T-helper 22 cell (primary cell): ENCODE measurements around the gene BDH1.
"Not testable (repeated sequence)": the region's sequence is repeated elsewhere in the genome, so short reads cannot be mapped to it uniquely, and the experiment has no call there.

Experiments
- DNase-seq: peaks from one replicate; pipeline ENCODE4 v3.0.0-alpha.2; 2020; ENCODE audit warnings: low read depth

The BDH1 gene, protein sequence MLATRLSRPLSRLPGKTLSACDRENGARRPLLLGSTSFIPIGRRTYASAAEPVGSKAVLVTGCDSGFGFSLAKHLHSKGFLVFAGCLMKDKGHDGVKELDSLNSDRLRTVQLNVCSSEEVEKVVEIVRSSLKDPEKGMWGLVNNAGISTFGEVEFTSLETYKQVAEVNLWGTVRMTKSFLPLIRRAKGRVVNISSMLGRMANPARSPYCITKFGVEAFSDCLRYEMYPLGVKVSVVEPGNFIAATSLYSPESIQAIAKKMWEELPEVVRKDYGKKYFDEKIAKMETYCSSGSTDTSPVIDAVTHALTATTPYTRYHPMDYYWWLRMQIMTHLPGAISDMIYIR

DNA sequence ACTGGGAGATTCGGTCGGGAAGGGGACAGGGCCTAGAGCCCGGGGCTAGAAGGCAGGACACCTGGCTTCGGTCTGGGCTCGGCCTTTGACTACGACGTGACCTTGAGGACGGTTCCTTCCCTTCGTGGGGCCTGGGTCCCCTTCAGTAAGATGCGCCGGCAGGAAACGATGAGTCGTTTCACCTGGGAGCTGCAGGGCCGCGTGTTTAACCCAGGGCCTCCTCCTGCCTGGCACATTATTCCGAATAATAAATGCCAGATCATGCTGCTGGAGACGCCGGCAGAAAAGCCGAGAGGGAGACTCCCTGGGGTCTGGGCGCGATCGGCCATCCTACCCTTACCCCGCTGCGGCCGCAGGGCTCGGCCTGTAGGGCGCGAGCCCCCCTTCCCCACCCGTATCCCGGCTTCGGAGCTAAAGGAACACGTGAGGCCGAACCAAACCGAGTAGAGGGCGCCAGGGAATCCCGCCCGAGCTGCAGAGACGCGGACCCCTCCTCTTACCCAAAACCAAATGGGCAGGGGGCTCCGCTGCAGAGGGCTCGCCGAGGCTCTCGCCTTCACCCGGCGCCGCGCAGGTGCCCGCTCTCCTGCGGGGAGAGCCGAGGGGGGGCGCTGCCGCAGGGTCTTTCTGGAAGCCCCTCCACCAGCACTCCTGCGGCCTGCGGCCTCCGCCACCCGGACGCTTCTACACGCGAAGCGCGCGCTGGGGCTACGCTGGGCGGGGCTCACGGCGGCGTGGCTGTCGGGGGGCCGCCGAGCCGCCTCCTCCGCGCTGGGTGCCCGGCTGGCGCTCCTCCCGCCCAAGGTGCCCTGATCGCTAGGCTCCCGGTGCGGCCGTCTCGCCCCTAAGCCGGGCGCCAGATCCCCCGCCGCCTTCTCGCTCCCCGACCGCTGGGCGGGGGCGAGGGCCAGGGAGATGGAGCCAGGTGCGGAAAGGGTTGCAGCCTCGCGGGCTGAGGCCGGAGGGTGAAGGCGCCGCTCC lies at the start of gene BDH1:
BDH1 (minus strand) TSS at position 688 of the 981 bp plus-strand sequence. CDS start 9,525 bp downstream, outside the sequence.
- DNase-seq, result peak; percentile 25

DNA sequence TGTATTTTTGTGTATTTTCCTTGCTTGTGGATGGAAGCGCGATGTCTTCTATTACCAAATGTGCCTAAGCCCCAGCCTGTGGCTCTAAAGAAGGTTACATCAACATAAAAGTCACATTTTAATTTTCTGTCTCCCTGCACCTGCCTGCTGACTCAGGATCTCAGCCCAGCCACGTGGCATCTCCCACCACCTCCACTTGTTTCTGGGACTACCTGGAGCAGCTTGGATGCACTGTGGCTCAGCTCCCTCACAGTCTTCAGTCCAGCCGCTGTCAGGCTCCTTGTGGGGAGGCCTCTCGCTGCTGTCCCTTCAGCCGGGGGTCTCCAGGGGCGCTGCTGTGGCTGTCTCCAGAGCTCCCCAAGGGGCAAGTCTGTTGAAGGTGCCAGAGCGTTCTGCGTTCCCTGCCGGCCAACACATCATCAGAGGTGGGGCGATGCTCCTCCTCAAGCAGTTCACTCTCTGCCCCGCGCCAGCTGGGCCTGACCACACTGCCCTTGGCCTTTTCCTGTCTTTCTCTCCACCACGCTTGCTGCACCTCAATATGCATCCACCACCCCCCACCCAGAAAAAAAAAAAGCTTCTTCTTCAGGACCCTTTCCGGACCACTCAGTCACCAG lies 47.7 kb upstream of the BDH1 start:
- DNase-seq, result no peak

DNA sequence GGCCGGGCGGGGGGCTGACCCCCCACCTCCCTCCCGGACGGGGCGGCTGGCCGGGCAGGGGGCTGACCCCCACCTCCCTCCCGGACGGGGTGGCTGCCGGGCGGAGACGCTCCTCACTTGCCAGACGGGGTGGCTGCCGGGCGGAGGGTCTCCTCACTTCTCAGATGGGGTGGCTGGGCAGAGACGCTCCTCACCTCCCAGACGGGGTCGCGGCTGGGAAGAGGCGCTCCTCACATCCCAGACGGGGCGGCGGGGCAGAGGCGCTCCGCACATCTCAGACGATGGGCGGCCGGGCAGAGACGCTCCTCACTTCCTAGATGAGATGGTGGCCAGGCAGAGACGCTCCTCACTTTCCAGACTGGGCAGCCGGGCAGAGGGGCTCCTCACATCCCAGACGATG lies 46.6 kb upstream of the BDH1 start:
- not testable (repeated sequence) for DNase-seq

DNA sequence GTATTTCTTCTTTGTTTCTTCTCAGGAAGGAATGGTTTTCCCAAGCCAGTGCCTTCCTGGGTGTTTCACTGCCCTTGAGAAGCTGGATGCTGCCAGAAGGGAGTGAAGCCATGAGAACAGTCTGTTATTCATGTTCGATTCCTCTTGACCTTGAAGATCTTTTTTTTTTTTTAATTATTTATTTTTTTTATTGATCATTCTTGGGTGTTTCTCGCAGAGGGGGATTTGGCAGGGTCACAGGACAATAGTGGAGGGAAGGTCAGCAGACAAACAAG lies 45.7 kb upstream of the BDH1 start:
- not testable (repeated sequence) for DNase-seq

DNA sequence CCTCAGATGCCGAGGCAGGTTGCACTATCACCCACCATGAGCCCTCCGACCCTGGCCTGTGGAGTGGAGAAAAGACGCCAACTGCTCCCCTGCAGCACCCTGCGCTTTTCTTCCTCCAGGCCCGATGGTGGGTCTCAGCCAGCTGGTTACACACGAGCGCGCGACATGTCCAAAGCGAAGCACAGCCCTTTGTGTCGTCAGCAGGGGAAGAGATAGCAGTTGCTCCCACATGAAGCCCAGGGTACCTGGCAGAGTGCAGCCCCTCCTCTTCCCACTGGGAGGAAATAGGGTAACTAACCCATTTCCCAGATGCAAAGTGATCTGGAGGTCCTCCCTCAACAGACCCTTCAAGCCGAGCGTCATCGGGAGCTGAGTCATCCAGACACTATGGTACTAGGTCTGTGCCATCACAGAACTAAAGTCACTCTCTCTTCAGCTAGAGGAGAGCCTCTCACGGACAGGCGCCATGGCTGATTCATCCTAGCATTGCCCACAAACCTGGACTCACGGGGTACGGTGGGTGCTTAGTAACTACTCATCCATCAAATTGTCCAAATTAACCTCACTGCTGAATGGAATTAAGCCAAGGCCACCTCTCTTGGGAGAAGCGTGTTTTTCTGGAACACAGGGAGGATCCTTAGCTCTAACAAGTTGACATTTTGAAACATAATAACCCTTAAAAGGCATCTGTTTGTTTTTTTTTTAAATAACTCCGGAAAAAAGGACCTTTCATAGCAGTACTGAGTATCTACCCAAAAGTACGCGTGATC lies 45.2 kb upstream of the BDH1 start:
- DNase-seq, result no peak

DNA sequence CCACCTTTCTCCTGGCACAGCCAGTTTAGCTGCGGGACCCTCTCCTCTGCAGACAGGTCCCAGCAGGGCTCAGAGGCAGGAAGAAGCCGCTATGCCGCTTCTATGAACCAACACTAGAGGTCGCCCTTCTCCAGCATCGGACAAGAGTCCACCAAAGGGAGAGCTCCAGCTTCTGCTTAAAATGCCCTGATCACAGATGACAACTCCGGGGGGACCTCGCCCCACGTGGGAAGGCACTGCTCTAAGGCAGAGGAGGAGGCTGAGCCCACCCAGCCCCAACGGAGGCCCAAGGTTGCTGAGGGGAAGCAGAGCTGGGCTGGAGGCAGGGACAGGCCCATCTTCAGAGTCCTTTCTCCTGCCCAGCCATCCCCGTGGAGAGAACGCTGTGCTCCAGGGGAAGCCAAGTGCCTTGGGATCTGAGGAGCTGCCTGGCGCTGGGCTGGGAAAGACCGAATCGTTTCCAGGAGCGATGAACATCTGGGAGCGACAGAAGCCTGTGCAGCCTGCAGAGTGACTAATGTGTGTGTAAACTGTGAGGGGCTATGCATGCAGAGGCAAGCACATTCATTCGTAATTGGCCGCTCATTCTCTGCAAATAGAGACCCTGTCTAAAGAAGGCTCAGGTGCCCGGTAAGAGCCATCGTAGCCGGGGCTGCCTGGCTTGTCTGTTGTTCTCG lies 43.5 kb upstream of the BDH1 start:
- DNase-seq, result peak; percentile 49

DNA sequence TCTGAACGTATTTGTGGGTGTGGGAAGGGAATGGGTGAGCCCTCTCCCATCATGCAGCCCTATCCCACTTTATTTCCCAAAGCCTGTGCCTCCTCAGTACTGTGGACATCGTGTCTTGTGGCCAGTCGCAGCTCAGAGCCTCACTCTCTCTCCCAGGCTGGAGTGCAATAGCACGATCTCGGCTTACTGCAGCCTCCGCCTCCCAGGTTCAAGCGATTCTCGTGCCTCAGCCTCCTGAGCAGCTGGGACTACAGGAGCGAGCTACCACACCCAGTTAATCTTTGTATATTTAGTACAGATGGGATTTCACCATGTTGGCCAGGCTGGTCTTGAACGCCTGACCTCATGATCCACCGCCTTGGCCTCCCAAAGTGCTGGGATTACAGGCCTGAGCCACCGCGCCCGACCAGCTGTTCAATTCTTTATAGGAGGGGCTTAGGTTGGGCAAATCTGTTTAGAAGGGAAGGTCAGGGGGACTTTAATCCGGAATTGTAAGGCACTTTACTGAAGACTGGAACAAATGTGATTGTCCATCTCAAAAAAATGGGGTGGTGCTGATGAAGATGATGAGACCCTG lies 42.7 kb upstream of the BDH1 start:
- DNase-seq, result no peak

DNA sequence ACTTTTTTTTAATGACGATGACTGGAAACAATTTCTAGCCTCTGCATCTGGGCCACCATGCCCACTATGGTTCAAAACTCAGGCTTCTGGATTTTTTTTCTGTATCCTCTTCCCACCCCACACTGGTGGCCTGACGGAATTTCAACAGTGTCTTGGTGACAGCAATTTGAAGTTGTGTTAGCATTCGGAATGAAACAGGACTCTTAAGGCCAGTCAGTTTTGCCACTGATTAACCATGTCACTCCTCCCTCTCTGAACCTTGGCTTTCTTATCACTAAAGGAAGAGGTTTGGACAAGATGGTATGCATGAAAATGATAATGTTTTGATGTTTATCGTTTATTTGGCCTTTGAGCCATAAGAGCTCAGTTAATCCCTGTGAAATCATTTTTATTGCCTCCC lies 41.6 kb upstream of the BDH1 start:
- DNase-seq, result no peak

DNA sequence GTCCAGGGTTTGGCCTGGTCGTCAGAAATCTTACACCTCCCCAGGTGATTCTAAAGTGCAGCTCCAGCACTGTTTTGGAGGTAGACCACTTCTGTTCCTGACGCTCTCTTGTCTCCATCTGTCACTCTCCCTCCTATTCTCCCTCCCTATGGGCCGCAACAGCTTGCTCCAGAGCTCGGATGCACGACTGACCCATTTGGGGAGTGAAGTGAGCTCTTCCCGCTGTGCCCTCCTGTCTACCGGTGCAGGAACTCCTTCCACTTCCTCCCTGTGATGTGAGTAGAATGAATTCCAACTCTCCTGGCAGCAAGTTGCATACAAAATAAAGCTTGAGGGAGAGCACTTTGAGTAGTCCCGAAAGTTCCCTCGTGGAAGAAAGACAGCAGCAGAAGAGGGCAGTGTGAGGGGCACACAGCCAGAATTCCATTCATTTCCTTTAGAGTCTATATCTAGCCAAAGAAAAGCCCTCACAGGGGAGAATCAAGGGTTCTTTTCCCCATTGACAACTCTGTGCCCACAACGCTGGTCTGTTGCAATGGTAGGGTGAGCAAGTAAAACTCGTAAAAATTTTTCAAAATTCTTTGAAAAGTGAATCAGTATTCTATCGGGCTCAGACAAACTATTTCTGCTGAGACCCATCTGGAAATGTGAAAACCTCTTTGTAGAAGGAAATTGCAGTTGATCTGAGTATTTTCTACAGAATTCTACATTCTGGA lies 39.9 kb upstream of the BDH1 start:
- DNase-seq, result no peak

DNA sequence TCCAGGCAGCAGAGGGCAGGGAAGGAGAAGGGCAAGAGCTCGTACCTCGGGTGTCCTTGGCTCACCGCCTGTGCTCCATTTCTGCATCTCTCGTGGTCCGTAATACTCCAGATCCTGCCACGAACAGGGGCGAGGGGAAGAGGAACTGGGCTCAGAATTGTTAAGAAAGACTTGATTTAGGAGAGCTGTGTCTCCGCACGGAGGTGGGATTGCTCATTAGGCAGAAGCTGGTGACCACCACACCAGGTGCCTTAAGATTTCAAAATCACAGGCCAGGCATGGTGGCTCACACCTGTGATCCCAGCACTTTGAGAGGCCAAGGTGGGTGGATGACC lies 37.2 kb upstream of the BDH1 start:
- DNase-seq, result no peak

DNA sequence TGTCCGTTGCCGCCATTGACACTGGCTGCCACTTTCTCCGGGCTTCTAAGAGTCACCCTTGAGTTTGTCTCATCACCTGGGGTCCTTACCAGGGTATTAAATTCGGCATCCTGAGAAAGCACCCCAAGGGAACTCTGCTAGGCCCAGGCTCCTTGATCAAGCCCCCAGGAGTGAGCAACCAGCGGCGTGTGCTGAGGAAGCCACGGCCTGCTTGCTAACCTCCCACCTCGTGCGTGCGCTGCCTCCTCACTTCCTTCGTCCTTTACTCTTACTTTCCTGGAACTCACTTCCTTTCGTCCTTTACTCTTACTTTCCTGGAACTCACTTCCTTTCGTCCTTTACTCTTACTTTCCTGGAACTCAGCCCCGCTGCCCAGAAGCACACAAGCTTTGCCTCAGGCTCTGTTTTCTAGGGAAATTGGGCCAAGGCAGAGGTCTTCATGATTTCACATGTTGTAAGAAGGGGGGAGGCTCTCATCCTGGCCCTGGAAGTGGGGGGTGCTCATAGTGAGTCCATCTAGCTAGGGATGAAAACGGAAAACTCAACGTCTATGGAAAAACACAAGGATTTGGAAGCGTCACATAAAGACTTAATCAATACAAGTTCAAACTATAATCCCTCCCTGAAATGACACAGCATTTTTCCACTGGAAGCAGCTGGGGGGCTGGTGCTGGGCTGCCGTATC lies 36.7 kb upstream of the BDH1 start:
- DNase-seq, result no peak

DNA sequence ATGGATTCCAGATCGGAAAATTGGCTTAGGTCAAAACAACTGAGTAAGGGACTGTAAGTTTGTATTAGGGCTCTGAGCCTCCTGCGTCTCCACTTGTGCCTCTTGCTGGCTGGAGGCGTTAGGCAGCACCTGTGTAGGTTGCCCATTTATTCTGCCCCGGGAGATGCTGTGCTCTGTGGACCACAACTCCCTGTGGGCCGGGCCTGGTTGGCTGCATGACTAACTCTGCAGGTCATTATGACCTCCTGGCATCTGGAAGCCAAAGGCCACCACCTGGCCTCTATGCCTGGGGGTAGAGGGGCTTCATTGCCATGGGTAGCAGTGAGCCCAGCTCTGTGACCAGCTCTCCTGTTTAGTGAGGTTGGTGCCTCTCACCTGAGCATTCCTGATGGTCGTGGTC lies 36.0 kb upstream of the BDH1 start:
- no peak for DNase-seq

DNA sequence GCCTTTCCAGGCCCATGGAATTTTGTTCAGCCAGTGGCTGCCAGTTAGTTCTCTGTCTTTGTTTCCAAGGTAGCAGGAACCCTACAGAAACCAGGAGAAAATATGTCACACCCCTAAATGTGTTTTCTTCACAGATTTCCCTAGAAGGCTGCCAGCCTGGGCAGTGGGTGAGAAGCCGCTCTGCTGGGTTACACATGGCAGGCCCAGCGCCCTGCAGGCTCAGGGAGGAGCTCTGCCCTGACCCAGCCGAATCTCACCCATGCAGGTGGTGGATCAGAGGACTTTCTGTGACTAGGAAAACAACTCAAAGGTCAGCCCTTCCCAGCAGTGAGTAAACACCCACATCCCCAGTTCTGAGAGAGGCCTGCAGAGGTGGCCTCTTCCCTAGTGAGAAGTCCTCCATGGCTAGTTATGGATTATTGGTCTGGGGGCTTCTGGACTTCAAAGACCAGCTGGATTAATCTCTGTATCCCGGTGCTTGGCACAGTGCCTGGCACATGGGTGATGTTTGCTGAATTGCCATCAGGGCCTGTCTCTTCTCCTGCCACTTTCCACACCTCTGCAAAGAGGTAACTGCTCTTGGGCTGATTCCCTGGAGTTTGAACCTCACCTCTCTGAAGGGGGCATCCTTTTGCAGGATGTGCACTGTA lies 34.7 kb upstream of the BDH1 start:
- no peak for DNase-seq

DNA sequence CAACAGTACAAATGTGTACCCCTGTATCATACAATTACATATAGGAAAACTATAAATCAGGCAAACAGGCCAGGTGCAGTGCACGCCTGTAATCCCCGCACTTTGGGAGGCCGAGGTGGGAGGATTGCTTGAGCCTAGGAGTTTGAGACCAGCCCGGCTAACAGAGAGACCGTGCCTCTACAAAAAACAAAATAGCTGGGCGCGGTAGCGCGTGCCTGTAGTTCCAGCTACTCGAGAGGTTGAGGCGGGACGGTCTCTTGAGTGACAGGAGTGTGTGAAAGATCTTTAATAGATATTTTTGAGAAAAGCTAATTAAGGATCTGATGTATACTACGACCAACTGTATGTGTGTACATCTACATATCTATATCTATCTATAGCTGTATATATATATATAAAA lies 33.8 kb upstream of the BDH1 start:
- DNase-seq, result no peak

DNA sequence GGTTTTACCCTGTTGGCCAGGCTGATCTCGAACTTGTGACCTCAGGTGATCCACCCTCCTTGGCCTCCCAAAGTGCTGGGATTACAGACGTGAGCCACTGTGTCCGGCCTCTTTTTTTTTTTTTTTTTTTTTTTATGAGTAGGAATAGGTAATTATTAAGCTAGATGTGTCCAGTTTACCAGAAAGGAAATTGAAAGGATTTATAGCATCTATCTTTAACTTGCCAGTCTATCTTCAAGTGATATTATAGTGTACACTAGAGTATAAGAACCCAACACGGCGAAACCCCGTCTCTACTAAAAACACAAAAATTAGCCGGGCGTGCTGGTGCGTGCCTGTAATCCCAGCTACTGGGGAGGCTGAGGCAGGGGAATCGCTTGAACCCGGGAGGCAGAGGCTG lies 31.0 kb upstream of the BDH1 start:
- DNase-seq, result not testable (repeated sequence)

DNA sequence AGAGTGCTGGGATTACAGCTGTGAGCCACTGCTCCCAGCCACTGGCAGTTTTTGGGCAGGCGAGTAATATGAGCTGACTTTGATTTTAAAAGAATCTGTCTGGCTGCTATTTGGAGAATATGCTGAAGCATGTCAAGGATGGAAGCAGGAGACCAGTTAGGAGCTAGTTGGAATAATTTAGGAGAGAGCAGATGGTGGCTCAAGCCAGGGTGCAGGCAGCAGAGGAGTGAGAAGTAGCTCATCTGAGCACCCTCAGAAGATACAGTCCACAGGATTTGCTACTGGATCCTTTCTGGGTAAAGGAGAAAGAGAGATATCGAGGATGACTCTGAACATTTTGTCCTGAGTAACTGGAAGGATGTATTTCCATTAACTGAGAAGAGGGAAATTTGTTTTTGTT lies 30.4 kb upstream of the BDH1 start:
- no peak for DNase-seq

DNA sequence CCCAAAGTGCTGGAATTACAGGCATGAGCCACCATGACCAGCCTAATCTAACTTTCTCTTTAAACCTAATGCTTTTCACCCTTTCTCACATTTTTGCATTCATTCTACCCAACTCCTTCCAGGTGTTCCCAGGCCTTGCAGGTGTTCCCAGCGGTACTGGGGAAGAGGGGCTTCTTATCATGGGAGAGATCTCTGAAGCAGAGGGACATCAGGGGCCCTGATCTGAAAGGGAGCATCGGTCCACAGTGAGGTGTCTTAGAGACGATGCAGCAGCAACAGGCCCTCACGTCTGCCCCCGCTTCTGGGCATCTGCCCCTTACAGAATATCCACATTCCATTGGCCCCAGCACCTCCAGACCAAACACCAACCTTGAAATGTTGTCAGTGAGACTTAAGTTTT lies 29.0 kb upstream of the BDH1 start:
- DNase-seq, result no peak

DNA sequence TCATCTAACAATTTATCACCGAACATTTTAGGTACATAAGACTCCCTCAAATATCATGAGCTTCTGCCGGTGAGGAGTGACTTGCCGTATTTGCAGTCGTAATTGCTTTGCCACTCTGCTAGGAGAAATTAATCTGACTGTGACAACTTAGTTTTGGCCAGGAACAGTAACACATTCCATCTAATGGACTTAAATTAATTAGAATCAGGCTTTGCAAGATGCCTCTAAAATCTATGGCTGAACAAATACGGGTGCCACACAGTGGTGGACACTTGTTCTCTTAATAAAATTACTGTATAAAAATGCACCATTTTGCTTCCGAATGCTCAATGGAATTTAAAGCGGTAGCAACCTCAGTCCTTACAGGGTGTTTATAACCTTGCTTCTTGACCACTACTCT lies 27.6 kb upstream of the BDH1 start:
- no peak for DNase-seq

DNA sequence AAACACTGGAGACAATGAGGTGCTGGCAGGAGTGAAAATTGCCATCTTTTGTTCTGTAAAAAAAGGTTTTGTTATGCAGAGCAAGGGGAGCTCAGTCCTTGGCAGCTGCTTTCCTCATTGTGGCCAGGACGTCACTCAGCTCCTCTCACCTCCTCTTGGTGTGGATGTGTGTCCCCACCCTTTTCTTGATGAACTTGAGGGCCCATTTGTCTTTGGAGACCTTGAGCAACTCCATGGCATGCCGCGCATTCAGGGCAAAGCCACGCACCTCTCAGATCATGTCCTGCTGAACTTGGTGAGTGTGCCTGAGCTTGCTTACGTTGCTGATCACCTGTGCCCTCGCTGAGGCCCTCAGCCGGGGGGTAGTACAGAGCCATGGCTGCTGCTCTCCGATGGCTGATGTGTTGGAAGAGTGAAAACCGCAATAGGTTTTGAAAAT lies 24.5 kb upstream of the BDH1 start:
- DNase-seq, result no peak

DNA sequence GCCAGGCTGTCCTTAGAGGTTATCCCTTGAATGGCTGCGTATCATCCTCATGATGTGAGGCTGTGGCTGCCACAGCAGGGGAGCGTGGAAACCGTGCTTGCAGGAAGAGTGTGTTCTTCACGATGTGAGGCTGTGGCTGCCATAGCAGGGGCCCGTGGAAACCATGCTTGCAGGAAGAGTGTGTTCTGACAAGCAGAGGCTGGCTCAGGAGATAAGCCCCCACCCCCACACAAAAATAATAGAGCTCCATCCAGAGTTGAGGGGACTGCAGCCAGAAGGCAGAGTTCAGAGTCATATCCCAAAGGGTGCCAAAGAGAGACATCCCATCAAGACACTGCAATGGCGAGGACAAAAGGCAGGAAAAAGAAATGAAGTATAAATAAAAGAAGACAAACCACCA lies 22.6 kb upstream of the BDH1 start:
- DNase-seq, result no peak
